ENCODE results near the gene UCN3. TPM values are rescaled to one million over a fixed set of nuclear protein-coding genes. Genes with fewer than 3 reads are reported as not detected.

UCN3 gene
- total and polyA plus RNA-seq, 10 of the 15 experiments (the other 5 are each of a cell fraction or from before 2014, with no cell fraction given) = not detected

DNA sequence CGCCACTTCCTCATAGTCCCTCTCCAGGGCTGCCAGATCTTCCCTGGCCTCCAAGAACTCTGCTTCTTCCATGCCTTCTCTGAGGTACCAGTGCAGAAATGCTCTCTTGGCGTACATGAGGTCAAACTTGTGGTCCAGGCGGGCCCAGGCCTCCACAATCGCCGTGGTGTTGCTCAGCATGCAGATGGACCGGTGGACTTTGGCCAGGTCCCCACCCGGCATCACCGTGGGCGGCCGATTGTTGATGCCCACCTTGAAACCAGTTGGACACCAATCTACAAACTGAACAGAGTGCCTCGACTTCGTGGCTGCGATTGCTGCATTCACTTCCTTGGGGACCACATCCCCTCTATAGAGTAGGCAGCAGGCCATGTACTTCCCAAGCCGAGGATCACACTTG, 28.8 kb downstream of the UCN3 start (continued):
- TF ChIP-seq HDGF (IDR thresholded peaks at IDR 0.05) (no peak), BCL11A (IDR thresholded peaks at IDR 0.05; ENCODE audit: low read depth, low read length) (no peak), NFYA (IDR thresholded peaks at IDR 0.05; ENCODE audit: borderline replicate concordance, low read depth, low read length) (no peak), ZNF24 (IDR thresholded peaks at IDR 0.05) (no peak), TCF7 (IDR thresholded peaks at IDR 0.05; ENCODE audit: borderline replicate concordance) (no peak), ATF7 (IDR thresholded peaks at IDR 0.05; ENCODE audit: low read depth) (no peak)
- TF ChIP-seq, protein P1, sequence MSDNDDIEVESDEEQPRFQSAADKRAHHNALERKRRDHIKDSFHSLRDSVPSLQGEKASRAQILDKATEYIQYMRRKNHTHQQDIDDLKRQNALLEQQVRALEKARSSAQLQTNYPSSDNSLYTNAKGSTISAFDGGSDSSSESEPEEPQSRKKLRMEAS (IDR thresholded peaks at IDR 0.05; ENCODE audit: low read depth, low read length) = no peak

- WGBS (ENCODE audit: insufficient coverage, insufficient replicate concordance, low lambda C conversion rate, missing lambda C conversion rate) = 64% methylated on average over 18 of the region's 18 CpGs
- Histone ChIP-seq H3K9ac (ENCODE audit: control insufficient read depth, insufficient read depth, low read length) (no peak overlapping the region), H3K27me3 (replicated peaks in 1 of 2; ENCODE audit: control insufficient read depth in 2 of 2, insufficient read depth in 2 of 2, low read length in 1 of 2) (no peaks in the 10 kb centered on the region; a peak in 1 of 4 replicates), H3K36me3 (ENCODE audit: control insufficient read depth in 2 of 2, insufficient read depth in 2 of 2, low read length in 1 of 2) (no peaks in the 10 kb centered on the region), H3K27ac (ENCODE audit: control insufficient read depth, insufficient read depth) (no peak overlapping the region), H3K79me2 (ENCODE audit: control insufficient read depth, insufficient read depth, low read length) (no peaks in the 10 kb centered on the region), H3K4me1 (ENCODE audit: control insufficient read depth, insufficient read depth, low read length) (no peaks in the 10 kb centered on the region), H3K9me3 (replicated peaks; ENCODE audit: control insufficient read depth, insufficient read depth, low read length) (no peaks in the 10 kb centered on the region; the same call in 1 of the 3 replicates), H3K4me3 (no peak overlapping the region), H2AFZ (ENCODE audit: control insufficient read depth, low read depth, low read length) (no peak overlapping the region), H3K4me2 (ENCODE audit: control insufficient read depth, insufficient read depth) (no peak overlapping the region), H4K20me1 (ENCODE audit: control insufficient read depth, insufficient read depth) (no peaks in the 10 kb centered on the region)
- no peak for ATAC-seq
- intact Hi-C loops (cut with micrococcal nuclease; ENCODE audit: unreplicated experiment) (no loop called here), in situ Hi-C loops (cut with MboI) (no loop called here)
- ChIA-PET POLR2A (no interaction called here), CTCF (interaction anchor here (1.0 kb wide), 1 partner anchor 12 kb away, joined by 3 read pairs; no protein-coding TSS in a partner anchor), SMC1A (ENCODE audit: uncharacterized antibody, unreplicated experiment) (interaction anchor here (1.0 kb wide), 1 partner anchor 111 kb away, joined by 3 read pairs; no protein-coding TSS in a partner anchor), RAD21 (ENCODE audit: unreplicated experiment) (no interaction called here)
- no TSS peak for BruUV-seq (replicated peaks)
- no peak for DNase-seq (ENCODE audit: low read depth, low spot score)
- FAIRE-seq = no peak
- TF ChIP-seq JUND (IDR thresholded peaks at IDR 0.05; ENCODE audit: low read depth, low read length) (no peak), CEBPZ (IDR thresholded peaks at IDR 0.05; ENCODE audit: low read depth, low read length) (no peak), NR2F1 (conservative IDR thresholded peaks at IDR 0.05) (no peak), NFYA (IDR thresholded peaks at IDR 0.05; ENCODE audit: borderline replicate concordance, low read depth, low read length) (no peak), ESRRA (IDR thresholded peaks at IDR 0.05; ENCODE audit: low read length) (no peak), FOS (IDR thresholded peaks at IDR 0.05; ENCODE audit: borderline replicate concordance, extremely low read depth, insufficient read length) (no peak), HCFC1 (IDR thresholded peaks at IDR 0.05; ENCODE audit: low read length) (no peak), POLR2A (IDR thresholded peaks at IDR 0.05; ENCODE audit: low read depth, low read length) (no peak)
- TF ChIP-seq, protein P2, sequence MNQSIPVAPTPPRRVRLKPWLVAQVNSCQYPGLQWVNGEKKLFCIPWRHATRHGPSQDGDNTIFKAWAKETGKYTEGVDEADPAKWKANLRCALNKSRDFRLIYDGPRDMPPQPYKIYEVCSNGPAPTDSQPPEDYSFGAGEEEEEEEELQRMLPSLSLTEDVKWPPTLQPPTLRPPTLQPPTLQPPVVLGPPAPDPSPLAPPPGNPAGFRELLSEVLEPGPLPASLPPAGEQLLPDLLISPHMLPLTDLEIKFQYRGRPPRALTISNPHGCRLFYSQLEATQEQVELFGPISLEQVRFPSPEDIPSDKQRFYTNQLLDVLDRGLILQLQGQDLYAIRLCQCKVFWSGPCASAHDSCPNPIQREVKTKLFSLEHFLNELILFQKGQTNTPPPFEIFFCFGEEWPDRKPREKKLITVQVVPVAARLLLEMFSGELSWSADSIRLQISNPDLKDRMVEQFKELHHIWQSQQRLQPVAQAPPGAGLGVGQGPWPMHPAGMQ (IDR thresholded peaks at IDR 0.05; ENCODE audit: borderline replicate concordance) = no peak
Measured at GRCh38 chr10:5395168-5395567, 30.4 kb downstream of the UCN3 start.

Data from GM12878 (cell line).